Kidney (tissue), 14 donors: Measurements from ENCODE around the gene TRIO. TPM values are rescaled to one million over a fixed set of nuclear protein-coding genes. Genes with fewer than 3 reads are reported as not detected.

Experiments
- DNase-seq, 5 donors: peaks; one replicate each; pipeline ENCODE4 v3.0.0-alpha.2; 2013 to 2020
- FAIRE-seq: peaks from 2 replicates; lab custom pipeline; 2012; peaks lifted over from hg19 to GRCh38; lab: Jason Lieb, UNC
- H3K27ac ChIP-seq, 2 donors: one replicate each; pipeline ENCODE4 v1.7.0; 2013; ENCODE audit warnings: low read depth in 2 of 2, low read length in 2 of 2, inconsistent platforms in 1 of 2
- H3K27me3 ChIP-seq: one replicate; pipeline ENCODE4 v1.7.1; 2013; ENCODE audit warnings: low read length, inconsistent platforms; ENCODE audit not compliant: control insufficient read depth, insufficient read depth
- H3K36me3 ChIP-seq, 3 donors: one replicate each; pipeline versions ENCODE4 v1.7.0 to v1.7.1; 2013; ENCODE audit warnings: low read length in 3 of 3, control low read depth in 1 of 3, inconsistent platforms in 1 of 3; ENCODE audit not compliant: insufficient read depth in 3 of 3, control insufficient read depth in 2 of 3
- H3K4me1 ChIP-seq, 3 donors: one replicate each; pipeline versions ENCODE4 v1.7.0 to v1.7.1; 2013; ENCODE audit warnings: low read length in 3 of 3, inconsistent platforms in 1 of 3, low read depth in 1 of 3; ENCODE audit not compliant: control insufficient read depth in 2 of 3, insufficient read depth in 2 of 3
- H3K4me3 ChIP-seq, 3 donors: one replicate each; pipeline versions ENCODE4 v1.7.0 to v1.8.1; 2013; ENCODE audit warnings: low read length in 3 of 3, control low read depth in 1 of 3, inconsistent platforms in 1 of 3
- H3K9ac ChIP-seq, 3 donors: one replicate each; pipeline versions ENCODE4 v1.7.0 to v1.7.1; 2013; ENCODE audit warnings: low read length in 3 of 3, control low read depth in 1 of 3, inconsistent platforms in 1 of 3
- H3K9me3 ChIP-seq, 3 donors: one replicate each; pipeline versions ENCODE4 v1.7.0 to v1.7.1; 2013; ENCODE audit warnings: low read length in 3 of 3, control low read depth in 1 of 3, inconsistent platforms in 1 of 3; ENCODE audit not compliant: control insufficient read depth in 2 of 3, insufficient read depth in 1 of 3
- CTCF ChIP-seq: IDR thresholded peaks from 3 replicates; pipeline ENCODE4 v1.5.1; 2012; ENCODE audit warnings: mild to moderate bottlenecking, moderate library complexity, borderline replicate concordance; ENCODE audit not compliant: insufficient read depth; ENCODE audit errors: extremely low read depth
- intact Hi-C: fragments of 100-400 bp; cut with DNase I; formaldehyde crosslinking; loops from one replicate; pipeline ENCODE4 v1.11.1; 2022
- polyA plus RNA-seq: library from polyadenylated mRNA; stranded (reverse); fragments of 350-450 nt; fragmentation: Illumina TruSeq; extraction: RNeasy Lipid Tissue Mini Kit (QIAGEN cat#74804); gene quantifications from one replicate; pipeline ENCODE4 v1.2.3, GENCODE V29; 2014; ENCODE audit warnings: low read depth, low replicate concordance; ENCODE audit not compliant: insufficient read depth
- total RNA-seq: library from RNA; stranded (reverse); fragmentation: NEBNext Ultra II Directional; extraction: Animal tissue kit (Norgen Biotek cat#: 25700); gene quantifications from one replicate; pipeline ENCODE4 v1.2.1, GENCODE V29; 2021
- donor health status: control.
- donor health status: control.
- donor health status: control.
- donor health status: control.
- donor health status: control.
- donor health status: DM: yes; HTN: yes; CAD: no.
- donor health status: Normal renal cell carcinoma (clear cell type).

TRIO gene
- total and polyA plus RNA-seq, 2 donors from 2014 or later = 9.5 to 149 TPM

- Histone ChIP-seq H3K4me3 (no peak overlapping the region), H3K27ac (no peak overlapping the region), H3K36me3 (no peaks in the 10 kb centered on the region), H3K9ac (no peak overlapping the region), H3K27me3 (no peaks in the 10 kb centered on the region), H3K9me3 (no peaks in the 10 kb centered on the region), H3K4me1 (peaks cover 0 to 30% (median 14%) of the 10 kb centered on the region in 3 donors)
- no peak for FAIRE-seq
- no peak for TF ChIP-seq CTCF
- intact Hi-C loops = no loop called here
- DNase-seq = no peak
These were observed 38.3 kb downstream of the TRIO start for GRCh38 chr5:14181299-14181968.

- H3K36me3 ChIP-seq = no peaks in the 10 kb centered on the region
- H3K27me3 ChIP-seq = no peaks in the 10 kb centered on the region
- H3K4me1 ChIP-seq = peaks cover 3 to 30% (median 14%) of the 10 kb centered on the region in 3 donors
- no peak for DNase-seq
- no peak for FAIRE-seq
- no peak overlapping the region for H3K9ac ChIP-seq
- no peak for TF ChIP-seq CTCF
- no peak overlapping the region for H3K27ac ChIP-seq
- no peaks in the 10 kb centered on the region for H3K9me3 ChIP-seq
- intact Hi-C loops = no loop called here
- no peak overlapping the region for H3K4me3 ChIP-seq
These were observed 39.6 kb downstream of the TRIO start for GRCh38 chr5:14182761-14183160.

DNA sequence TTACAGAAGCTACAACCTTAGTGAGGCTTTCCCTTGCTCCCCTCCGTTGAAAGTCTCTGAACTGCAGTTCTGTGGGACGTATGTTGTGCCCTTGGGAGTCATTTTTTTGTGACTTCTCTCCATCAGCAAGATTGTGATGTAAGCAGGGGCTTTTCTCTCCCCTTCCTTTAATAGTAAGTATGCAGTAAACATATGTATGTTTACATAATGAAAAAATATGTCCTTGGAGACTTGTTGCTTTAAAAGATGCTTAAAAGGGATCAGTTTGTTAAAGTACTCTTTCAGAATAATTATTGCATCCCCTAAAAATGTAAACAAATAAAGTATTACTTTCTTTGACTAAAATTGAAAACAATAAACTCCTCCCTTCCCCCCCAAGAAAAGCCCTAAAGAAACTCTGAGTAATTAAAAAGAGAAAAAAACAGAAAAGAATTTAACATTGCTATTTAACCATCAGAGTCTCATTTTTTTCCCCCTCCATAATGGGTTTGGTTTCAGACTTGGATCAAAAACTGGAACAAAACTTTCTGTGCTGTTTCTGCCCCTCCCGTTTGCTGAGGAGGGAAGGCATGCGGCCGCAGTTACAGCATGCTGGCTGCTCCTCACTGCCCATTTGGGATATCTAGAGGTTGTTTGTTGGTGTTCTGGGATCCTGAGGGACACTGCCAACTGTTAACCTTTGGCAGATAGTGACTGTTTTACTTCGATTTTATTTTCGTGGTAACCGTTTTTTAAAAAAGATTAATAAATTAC, 40.2 kb downstream of the TRIO start:
- Histone ChIP-seq H3K4me1 (peaks cover 3 to 28% (median 14%) of the 10 kb centered on the region in 3 donors), H3K4me3 (no peak overlapping the region), H3K9ac (no peak overlapping the region), H3K36me3 (no peaks in the 10 kb centered on the region), H3K27me3 (no peaks in the 10 kb centered on the region), H3K9me3 (no peaks in the 10 kb centered on the region), H3K27ac (no peak overlapping the region)
- DNase-seq (no peak), FAIRE-seq (no peak)
- intact Hi-C loops = no loop called here
- TF ChIP-seq CTCF = no peak
